Ascending aorta (tissue), 2 donors: ENCODE data around the gene TNNI3K. TPM values are rescaled to one million over a fixed set of nuclear protein-coding genes. Genes with fewer than 3 reads are reported as not detected.

Source experiments
- DNase-seq, 2 donors: peaks; one replicate each; pipeline ENCODE4 v3.0.0-alpha.2; 2019; ENCODE audit warnings: low spot score in 2 of 2
- H3K27ac ChIP-seq, 2 donors: fragments of 200-600 bp; sonication (generic); one replicate each; pipeline ENCODE4 v1.5.1; 2016 to 2017; ENCODE audit warnings: mild to moderate bottlenecking in 1 of 2
- H3K27me3 ChIP-seq: fragments of 200-600 bp; sonication (generic); one replicate; pipeline ENCODE4 v1.5.1; 2017
- H3K36me3 ChIP-seq, 2 donors: fragments of 200-600 bp; sonication (generic); one replicate each; pipeline ENCODE4 v1.5.1; 2016
- H3K4me1 ChIP-seq, 2 donors: fragments of 200-600 bp; sonication (generic); one replicate each; pipeline ENCODE4 v1.5.1; 2016 to 2017; ENCODE audit warnings: mild to moderate bottlenecking in 1 of 2
- H3K4me3 ChIP-seq, 2 donors: fragments of 200-600 bp; sonication (generic); one replicate each; pipeline ENCODE4 v1.5.1; 2016 to 2017; ENCODE audit warnings: mild to moderate bottlenecking in 1 of 2
- H3K9me3 ChIP-seq, 2 donors: fragments of 200-600 bp; sonication (generic); one replicate each; pipeline ENCODE4 v1.5.1; 2016
- CTCF ChIP-seq, 3 experiments: fragments of 200-600 bp in 2 of 3; fragments of 450-650 bp in 1 of 3; sonication (generic) in 2 of 3; IDR thresholded peaks; one replicate each; pipeline ENCODE4 v1.5.1; 2016 to 2019; ENCODE audit warnings: antibody characterized with exemption in 3 of 3, mild to moderate bottlenecking in 1 of 3, moderate library complexity in 1 of 3
- intact Hi-C: fragments of 100-400 bp; cut with DNase I; formaldehyde crosslinking; loops from one replicate; pipeline ENCODE4 v1.15.1; 2023
- total RNA-seq: library from RNA; depleted of rRNA; stranded (reverse); fragments of >200 nt; gene quantifications from one replicate; pipeline ENCODE4 v1.1.0, GENCODE V29; 2016

The TNNI3K gene
- total RNA-seq, 1 donor from 2014 or later: 3.9 TPM

- Histone ChIP-seq H3K9me3 (no peaks in the 10 kb centered on the region), H3K36me3 (no peaks in the 10 kb centered on the region), H3K27me3 (no peaks in the 10 kb centered on the region), H3K4me1 (no peaks in the 10 kb centered on the region), H3K4me3 (no peak overlapping the region), H3K27ac (no peak overlapping the region)
- no peak for DNase-seq
- intact Hi-C loops: no loop called here
- TF ChIP-seq CTCF (IDR thresholded peaks at IDR 0.05): no peak
Measured at GRCh38 chr1:74392840-74393239, 157.7 kb downstream of the TNNI3K start.

GRCh38 chr1:74395571-74395970 lies 160.4 kb downstream of the TNNI3K start:
- Histone ChIP-seq H3K4me1 (no peaks in the 10 kb centered on the region), H3K36me3 (no peaks in the 10 kb centered on the region)
- no peak for DNase-seq

GRCh38 chr1:74396462-74396861 lies 161.3 kb downstream of the TNNI3K start:
- no peak for DNase-seq
- intact Hi-C loops: no loop called here
- no peaks in the 10 kb centered on the region for H3K27me3 ChIP-seq
- no peaks in the 10 kb centered on the region for H3K4me1 ChIP-seq
- TF ChIP-seq CTCF (IDR thresholded peaks at IDR 0.05): no peak
- H3K27ac ChIP-seq: no peak overlapping the region
- no peaks in the 10 kb centered on the region for H3K36me3 ChIP-seq
- no peak overlapping the region for H3K4me3 ChIP-seq
- no peaks in the 10 kb centered on the region for H3K9me3 ChIP-seq

More at GRCh38 chr1:74395571-74395970, 160.4 kb downstream of the TNNI3K start:
- intact Hi-C loops: no loop called here
- Histone ChIP-seq H3K4me3 (no peak overlapping the region), H3K9me3 (no peaks in the 10 kb centered on the region), H3K27me3 (no peaks in the 10 kb centered on the region), H3K27ac (no peak overlapping the region)
- TF ChIP-seq CTCF (IDR thresholded peaks at IDR 0.05): no peak

- Histone ChIP-seq H3K27me3 (no peaks in the 10 kb centered on the region), H3K4me1 (no peaks in the 10 kb centered on the region), H3K9me3 (no peaks in the 10 kb centered on the region), H3K36me3 (no peaks in the 10 kb centered on the region), H3K4me3 (no peak overlapping the region), H3K27ac (no peak overlapping the region)
- intact Hi-C loops: no loop called here
- no peak for DNase-seq
- TF ChIP-seq CTCF (IDR thresholded peaks at IDR 0.05): no peak
Measured at GRCh38 chr1:74396933-74397332, 161.7 kb downstream of the TNNI3K start.

- H3K27ac ChIP-seq: no peak overlapping the region
- H3K4me3 ChIP-seq: no peak overlapping the region
- H3K9me3 ChIP-seq: no peaks in the 10 kb centered on the region
- H3K4me1 ChIP-seq: no peaks in the 10 kb centered on the region
- DNase-seq: no peak
- no peak for TF ChIP-seq CTCF (IDR thresholded peaks at IDR 0.05)
- H3K27me3 ChIP-seq: no peaks in the 10 kb centered on the region
- H3K36me3 ChIP-seq: no peaks in the 10 kb centered on the region
- intact Hi-C loops: no loop called here
Measured at GRCh38 chr1:74399249-74399648, 164.1 kb downstream of the TNNI3K start.

- Histone ChIP-seq H3K27me3 (no peaks in the 10 kb centered on the region), H3K4me3 (no peak overlapping the region), H3K27ac (no peak overlapping the region), H3K4me1 (no peaks in the 10 kb centered on the region), H3K9me3 (no peaks in the 10 kb centered on the region), H3K36me3 (no peaks in the 10 kb centered on the region)
- no peak for TF ChIP-seq CTCF (IDR thresholded peaks at IDR 0.05)
- DNase-seq: no peak
- intact Hi-C loops: no loop called here
Measured at GRCh38 chr1:74402873-74403272, 167.7 kb downstream of the TNNI3K start.
